ENCODE measurements around the gene TREML2.

Gene TREML2

DNA sequence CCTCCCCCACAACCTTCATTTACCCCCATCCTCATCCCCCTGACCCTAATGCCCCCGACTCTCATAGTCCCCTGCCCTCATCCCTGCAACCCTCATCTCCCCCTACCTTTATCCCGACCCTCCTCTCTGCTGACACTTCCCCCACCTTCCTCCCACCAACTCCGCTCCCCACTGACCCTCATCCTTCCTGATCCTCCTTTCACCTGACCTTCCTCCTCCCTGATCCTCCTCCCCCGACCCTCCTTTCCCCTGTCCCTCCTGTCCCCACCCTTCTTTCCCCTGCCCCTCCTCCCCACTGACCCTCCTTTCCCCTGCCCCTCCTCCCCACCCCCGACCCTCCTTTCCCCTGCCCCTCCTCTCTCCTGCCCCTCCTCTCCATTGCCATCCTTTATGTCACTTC lies 7.1 kb downstream of the TREML2 start:
- no peak overlapping the region for H3K4me3 ChIP-seq (ENCODE audit: insufficient read depth in 1 of 2, low read depth in 1 of 2, low read length in 2 of 2)
- DNase-seq: no peak
- H3K23ac ChIP-seq (ENCODE audit: low read length in 2 of 2): no peak overlapping the region
- no peak overlapping the region for H2BK5ac ChIP-seq (ENCODE audit: low read depth, low read length, poor library complexity, severe bottlenecking)
- no peak overlapping the region for H2AFZ ChIP-seq (ENCODE audit: low read depth, low read length)
- H2BK120ac ChIP-seq (ENCODE audit: low read depth, low read length): no peak overlapping the region
- no peak overlapping the region for H4K8ac ChIP-seq (ENCODE audit: low read length)
- no peaks in the 10 kb centered on the region for H3K36me3 ChIP-seq (ENCODE audit: control insufficient read depth in 1 of 2, insufficient read depth in 2 of 2, low read depth in 1 of 2, low read length in 2 of 2)
- H2BK15ac ChIP-seq (ENCODE audit: low read depth, poor library complexity, severe bottlenecking): no peak overlapping the region
- H3K14ac ChIP-seq (ENCODE audit: low read length in 2 of 2): no peak overlapping the region
- H3K9me3 ChIP-seq (ENCODE audit: control insufficient read depth, low read length): peaks cover 12% of the 10 kb centered on the region
- 58% methylated on average over 4 of the region's 5 CpGs for WGBS
- no peak overlapping the region for H2AK5ac ChIP-seq (ENCODE audit: low read length, severe bottlenecking)
- H3K27ac ChIP-seq (ENCODE audit: low read length, poor library complexity, severe bottlenecking): no peak overlapping the region
- no peaks in the 10 kb centered on the region for H3K4me1 ChIP-seq (ENCODE audit: control insufficient read depth, insufficient read depth, low read depth, low read length)
- H3K27me3 ChIP-seq (ENCODE audit: control insufficient read depth in 1 of 2, insufficient read depth in 1 of 2, low read length in 2 of 2): peaks cover 36 to 52% of the 10 kb centered on the region in 2 experiments
- H3K4ac ChIP-seq (ENCODE audit: low read depth in 1 of 2, low read length in 2 of 2): no peak overlapping the region
- no peaks in the 10 kb centered on the region for H3K79me1 ChIP-seq (replicated peaks; ENCODE audit: low read length, poor library complexity, severe bottlenecking)
- no peak overlapping the region for H4K91ac ChIP-seq (ENCODE audit: low read length)
- no peak overlapping the region for H3K4me2 ChIP-seq (ENCODE audit: low read length, poor library complexity, severe bottlenecking)
- no peak overlapping the region for H3K9ac ChIP-seq (ENCODE audit: low read length)
- no peak overlapping the region for H2BK12ac ChIP-seq (ENCODE audit: low read length in 2 of 2)
- no peak overlapping the region for H3K18ac ChIP-seq (ENCODE audit: low read depth in 1 of 2, low read length in 2 of 2)

DNA sequence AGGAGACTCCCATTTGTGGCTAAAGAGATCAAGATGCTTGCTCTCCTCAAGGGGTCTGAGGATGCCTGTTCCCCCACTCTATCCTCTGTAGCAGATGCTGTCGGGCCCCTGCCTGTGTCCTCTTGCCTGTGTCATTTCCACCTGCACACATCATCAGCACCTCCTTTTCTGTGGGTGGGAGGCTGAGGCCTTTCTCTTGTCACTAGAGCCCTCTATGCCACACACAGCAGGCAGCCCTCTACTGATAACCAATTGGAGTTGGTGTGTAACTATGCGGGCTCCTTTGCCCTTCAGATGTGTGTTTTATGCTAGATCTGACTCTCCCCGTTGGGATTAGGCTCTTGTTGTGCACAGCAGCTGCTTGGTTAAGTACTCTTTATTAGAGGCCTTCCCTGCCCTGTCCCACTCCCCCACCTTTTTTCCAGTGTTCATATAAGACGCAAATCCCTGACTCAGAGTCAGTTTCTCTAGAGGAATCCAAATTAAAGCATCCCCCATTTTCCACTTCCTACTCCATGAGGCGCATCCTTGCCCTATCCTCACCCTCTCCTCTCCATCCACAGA lies 7.7 kb downstream of the TREML2 start:
- Histone ChIP-seq H2BK5ac (ENCODE audit: low read depth, low read length, poor library complexity, severe bottlenecking) (no peak overlapping the region), H3K36me3 (ENCODE audit: control insufficient read depth in 1 of 2, insufficient read depth in 2 of 2, low read depth in 1 of 2, low read length in 2 of 2) (no peaks in the 10 kb centered on the region), H2AFZ (ENCODE audit: low read depth, low read length) (no peak overlapping the region), H3K4ac (ENCODE audit: low read depth in 1 of 2, low read length in 2 of 2) (no peak overlapping the region), H3K4me2 (ENCODE audit: low read length, poor library complexity, severe bottlenecking) (no peak overlapping the region), H3K18ac (ENCODE audit: low read depth in 1 of 2, low read length in 2 of 2) (no peak overlapping the region), H3K4me1 (ENCODE audit: control insufficient read depth, insufficient read depth, low read depth, low read length) (no peaks in the 10 kb centered on the region), H3K27me3 (ENCODE audit: control insufficient read depth in 1 of 2, insufficient read depth in 1 of 2, low read length in 2 of 2) (peaks cover 42 to 53% of the 10 kb centered on the region in 2 experiments), H3K14ac (ENCODE audit: low read length in 2 of 2) (no peak overlapping the region), H3K23ac (ENCODE audit: low read length in 2 of 2) (no peak overlapping the region), H4K91ac (ENCODE audit: low read length) (no peak overlapping the region), H4K8ac (ENCODE audit: low read length) (no peak overlapping the region), H3K9me3 (ENCODE audit: control insufficient read depth, low read length) (peaks cover 12% of the 10 kb centered on the region), H2BK15ac (ENCODE audit: low read depth, poor library complexity, severe bottlenecking) (no peak overlapping the region), H3K79me1 (replicated peaks; ENCODE audit: low read length, poor library complexity, severe bottlenecking) (no peaks in the 10 kb centered on the region), H3K9ac (ENCODE audit: low read length) (no peak overlapping the region), H3K27ac (ENCODE audit: low read length, poor library complexity, severe bottlenecking) (no peak overlapping the region), H2AK5ac (ENCODE audit: low read length, severe bottlenecking) (no peak overlapping the region), H3K4me3 (ENCODE audit: insufficient read depth in 1 of 2, low read depth in 1 of 2, low read length in 2 of 2) (no peak overlapping the region), H2BK12ac (ENCODE audit: low read length in 2 of 2) (no peak overlapping the region), H2BK120ac (ENCODE audit: low read depth, low read length) (no peak overlapping the region)
- no peak for DNase-seq
- 85% methylated on average over 5 of the region's 5 CpGs for WGBS

DNA sequence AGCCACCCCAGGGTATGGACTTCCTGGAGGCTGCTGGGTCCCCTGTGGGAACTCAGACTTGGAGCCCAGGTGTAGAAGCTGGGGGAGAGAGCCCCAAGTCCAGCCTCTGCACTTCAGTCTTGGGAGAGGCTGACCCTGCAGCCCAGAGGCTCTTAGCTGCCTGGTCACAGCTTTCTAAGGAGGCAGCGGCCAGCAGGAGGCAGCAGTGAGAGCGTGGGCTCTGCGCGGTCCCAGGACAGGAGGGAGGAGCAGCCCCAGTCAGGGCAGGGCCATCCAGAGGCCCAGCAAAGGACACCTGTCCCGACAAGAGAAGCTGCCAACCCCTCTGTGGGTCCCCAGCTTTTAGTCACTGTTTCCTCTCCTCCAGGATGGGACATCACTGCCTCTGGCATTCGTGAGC lies 9.4 kb downstream of the TREML2 start:
- WGBS: 21% methylated on average over 6 of the region's 6 CpGs
- Histone ChIP-seq H2BK12ac (ENCODE audit: low read length in 2 of 2) (no peak overlapping the region), H3K9ac (ENCODE audit: low read length) (no peak overlapping the region), H4K8ac (ENCODE audit: low read length) (no peak overlapping the region), H3K27me3 (ENCODE audit: control insufficient read depth in 1 of 2, insufficient read depth in 1 of 2, low read length in 2 of 2) (peaks cover 45 to 49% of the 10 kb centered on the region in 2 experiments), H3K18ac (ENCODE audit: low read depth in 1 of 2, low read length in 2 of 2) (no peak overlapping the region), H3K4me1 (ENCODE audit: control insufficient read depth, insufficient read depth, low read depth, low read length) (no peaks in the 10 kb centered on the region), H3K23ac (ENCODE audit: low read length in 2 of 2) (no peak overlapping the region), H3K36me3 (ENCODE audit: control insufficient read depth in 1 of 2, insufficient read depth in 2 of 2, low read depth in 1 of 2, low read length in 2 of 2) (no peaks in the 10 kb centered on the region), H3K9me3 (ENCODE audit: control insufficient read depth, low read length) (peaks cover 12% of the 10 kb centered on the region), H3K4ac (ENCODE audit: low read depth in 1 of 2, low read length in 2 of 2) (no peak overlapping the region), H3K4me3 (ENCODE audit: insufficient read depth in 1 of 2, low read depth in 1 of 2, low read length in 2 of 2) (no peak overlapping the region), H4K91ac (ENCODE audit: low read length) (no peak overlapping the region), H2BK5ac (ENCODE audit: low read depth, low read length, poor library complexity, severe bottlenecking) (no peak overlapping the region), H3K4me2 (ENCODE audit: low read length, poor library complexity, severe bottlenecking) (no peak overlapping the region), H3K27ac (ENCODE audit: low read length, poor library complexity, severe bottlenecking) (no peak overlapping the region), H2BK120ac (ENCODE audit: low read depth, low read length) (no peak overlapping the region), H2AFZ (ENCODE audit: low read depth, low read length) (no peak overlapping the region), H3K79me1 (replicated peaks; ENCODE audit: low read length, poor library complexity, severe bottlenecking) (no peaks in the 10 kb centered on the region), H3K14ac (ENCODE audit: low read length in 2 of 2) (no peak overlapping the region), H2BK15ac (ENCODE audit: low read depth, poor library complexity, severe bottlenecking) (no peak overlapping the region), H2AK5ac (ENCODE audit: low read length, severe bottlenecking) (no peak overlapping the region)
- DNase-seq: peak; percentile 14

DNA sequence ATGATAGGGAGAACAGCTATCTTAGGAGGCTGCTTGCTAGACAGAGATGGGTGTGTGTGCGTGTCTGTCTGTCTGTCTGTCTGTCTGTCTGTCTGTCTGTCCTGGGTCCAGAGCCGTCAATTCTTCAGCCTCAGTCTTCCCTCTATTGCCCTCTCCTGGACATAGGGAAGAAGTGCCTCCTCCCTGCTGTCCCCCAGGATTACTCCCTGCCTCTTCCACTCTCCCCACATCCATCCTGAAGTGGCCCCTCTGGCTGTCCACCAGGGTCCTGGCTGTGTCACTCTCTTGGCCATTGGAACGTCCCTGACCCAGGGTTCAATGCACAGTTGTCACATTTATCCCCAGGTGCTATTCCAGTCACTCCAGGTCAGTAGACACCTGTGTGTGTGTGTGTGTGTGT lies 10.2 kb downstream of the TREML2 start:
- no peaks in the 10 kb centered on the region for H3K4me1 ChIP-seq (ENCODE audit: control insufficient read depth, insufficient read depth, low read depth, low read length)
- no peak overlapping the region for H3K4ac ChIP-seq (ENCODE audit: low read depth in 1 of 2, low read length in 2 of 2)
- peaks cover 12% of the 10 kb centered on the region for H3K9me3 ChIP-seq (ENCODE audit: control insufficient read depth, low read length)
- no peak overlapping the region for H3K18ac ChIP-seq (ENCODE audit: low read depth in 1 of 2, low read length in 2 of 2)
- H3K36me3 ChIP-seq (ENCODE audit: control insufficient read depth in 1 of 2, insufficient read depth in 2 of 2, low read depth in 1 of 2, low read length in 2 of 2): no peaks in the 10 kb centered on the region
- no peak overlapping the region for H2BK12ac ChIP-seq (ENCODE audit: low read length in 2 of 2)
- 91% methylated on average over 3 of the region's 3 CpGs for WGBS
- no peak overlapping the region for H2BK5ac ChIP-seq (ENCODE audit: low read depth, low read length, poor library complexity, severe bottlenecking)
- H3K23ac ChIP-seq (ENCODE audit: low read length in 2 of 2): no peak overlapping the region
- H2BK120ac ChIP-seq (ENCODE audit: low read depth, low read length): no peak overlapping the region
- no peak overlapping the region for H3K4me3 ChIP-seq (ENCODE audit: insufficient read depth in 1 of 2, low read depth in 1 of 2, low read length in 2 of 2)
- H4K8ac ChIP-seq (ENCODE audit: low read length): no peak overlapping the region
- H4K91ac ChIP-seq (ENCODE audit: low read length): no peak overlapping the region
- peaks cover 45 to 48% of the 10 kb centered on the region in 2 experiments for H3K27me3 ChIP-seq (ENCODE audit: control insufficient read depth in 1 of 2, insufficient read depth in 1 of 2, low read length in 2 of 2)
- no peak overlapping the region for H2AFZ ChIP-seq (ENCODE audit: low read depth, low read length)
- no peaks in the 10 kb centered on the region for H3K79me1 ChIP-seq (replicated peaks; ENCODE audit: low read length, poor library complexity, severe bottlenecking)
- no peak for DNase-seq
- no peak overlapping the region for H3K4me2 ChIP-seq (ENCODE audit: low read length, poor library complexity, severe bottlenecking)
- H3K27ac ChIP-seq (ENCODE audit: low read length, poor library complexity, severe bottlenecking): no peak overlapping the region
- H3K9ac ChIP-seq (ENCODE audit: low read length): no peak overlapping the region
- H2AK5ac ChIP-seq (ENCODE audit: low read length, severe bottlenecking): no peak overlapping the region
- no peak overlapping the region for H3K14ac ChIP-seq (ENCODE audit: low read length in 2 of 2)
- no peak overlapping the region for H2BK15ac ChIP-seq (ENCODE audit: low read depth, poor library complexity, severe bottlenecking)

All from mesenchymal stem cell (in vitro differentiated cells and primary cell).